GM21423 (cell line): ENCODE data around the gene C19orf67.

Experiments used
- ATAC-seq: cut with Tn5 transposase; IDR thresholded peaks from one replicate; pipeline ENCODE4 v1.9.1; 2021; ENCODE audit warnings: mild to moderate bottlenecking, moderate library complexity; ENCODE audit not compliant: unreplicated experiment

Gene C19orf67

DNA sequence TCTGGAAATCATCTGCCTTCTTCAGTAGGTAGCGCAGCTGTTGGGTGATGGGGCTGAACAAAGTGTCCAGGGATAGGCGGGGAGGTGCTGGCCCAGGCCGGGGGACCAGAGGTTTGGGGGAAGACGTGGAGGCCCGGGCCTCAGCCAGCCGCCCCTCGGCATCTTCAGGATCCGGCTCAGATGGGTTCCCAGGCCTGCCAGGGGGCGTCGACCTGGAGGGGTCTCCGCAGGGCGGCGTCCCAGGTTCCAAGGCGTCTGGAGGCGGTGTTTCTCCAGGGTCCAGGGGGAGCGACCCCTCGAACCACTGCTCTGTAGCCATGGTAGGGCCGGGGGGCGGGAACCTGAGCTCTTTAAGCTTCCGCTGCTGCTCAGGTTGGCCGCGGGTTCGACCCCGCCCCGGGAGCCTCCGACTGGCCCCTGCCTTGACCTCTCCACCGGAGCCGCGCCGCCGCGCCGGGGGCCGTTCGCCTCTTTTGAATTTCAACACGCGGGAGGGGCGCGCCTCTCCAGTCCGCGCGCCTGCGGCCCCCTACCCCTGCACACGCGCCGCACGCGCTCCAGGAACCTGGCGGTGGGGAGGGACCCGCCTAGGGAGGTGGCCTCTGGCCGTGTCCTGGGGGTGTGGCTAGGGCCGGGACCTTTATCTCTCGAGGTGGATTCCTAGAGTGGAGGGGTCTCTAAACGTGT, at the start of gene C19orf67:
C19orf67 (minus strand) TSS at position 475 of the 687 bp plus-strand sequence; CDS start at position 319, 156 bp downstream.
- ATAC-seq = no peak

DNA sequence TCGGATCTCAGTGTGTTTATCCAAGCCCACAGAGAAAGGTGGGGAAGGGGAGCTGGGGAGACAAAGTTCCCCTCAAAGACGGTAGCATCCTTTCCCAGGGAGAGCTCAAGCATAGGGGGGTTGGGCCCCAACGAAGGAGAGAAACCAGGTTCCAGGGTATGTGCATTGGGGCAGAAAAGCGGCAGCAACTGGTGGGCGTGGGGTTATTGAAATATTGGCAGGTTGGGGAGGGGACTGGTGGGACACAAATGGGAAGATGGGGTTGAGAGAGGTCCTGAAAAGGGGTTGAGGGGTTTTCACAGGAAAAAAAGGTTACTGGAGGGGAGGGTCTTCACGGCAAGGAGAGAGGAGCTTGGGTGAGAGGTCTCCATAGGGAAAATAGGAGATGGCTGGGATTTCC, 49.8 kb upstream of the C19orf67 start:
- no peak for ATAC-seq

- no peak for ATAC-seq
Measured at GRCh38 chr19:14127929-14128509, 42.4 kb upstream of the C19orf67 start.

DNA sequence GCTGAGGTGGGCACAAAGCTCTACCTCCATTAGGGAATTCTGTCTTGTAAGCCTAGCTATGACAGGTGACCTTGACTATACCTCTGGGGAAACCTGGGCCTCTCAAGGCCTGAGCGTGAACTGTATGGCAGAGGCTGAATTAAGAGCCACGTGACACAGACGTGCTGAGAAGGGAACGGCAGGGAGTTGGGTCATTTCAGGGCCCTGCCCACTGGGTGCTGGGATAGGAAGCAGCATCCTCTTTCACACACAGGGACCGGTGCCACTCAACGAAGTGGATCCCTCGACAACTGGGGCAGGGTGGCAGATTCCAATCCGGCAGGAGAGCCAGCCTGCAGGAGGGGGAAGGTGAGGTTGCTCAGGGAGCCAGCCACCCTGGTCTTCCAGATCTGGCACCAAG, 41.6 kb upstream of the C19orf67 start:
- ATAC-seq = no peak

DNA sequence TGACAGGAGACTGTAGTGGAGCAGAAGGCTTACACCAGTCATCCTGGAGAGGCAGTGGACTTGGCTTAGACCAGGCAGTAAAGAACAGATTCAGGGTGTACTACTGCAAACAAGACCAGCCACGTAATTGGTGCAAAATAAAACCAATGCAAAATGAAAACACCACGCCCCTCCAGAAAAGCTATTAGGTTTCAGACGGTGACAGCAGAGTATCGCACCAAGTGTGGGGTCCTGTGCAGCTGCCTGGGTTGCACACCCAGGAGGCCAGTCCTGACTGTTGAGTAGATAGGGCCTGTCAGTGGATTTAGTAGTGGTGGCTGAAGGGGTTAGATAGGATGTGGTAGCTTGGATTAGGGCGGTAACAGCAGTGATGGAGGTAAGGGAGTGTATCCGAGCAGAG, 37.3 kb upstream of the C19orf67 start:
- no peak for ATAC-seq

DNA sequence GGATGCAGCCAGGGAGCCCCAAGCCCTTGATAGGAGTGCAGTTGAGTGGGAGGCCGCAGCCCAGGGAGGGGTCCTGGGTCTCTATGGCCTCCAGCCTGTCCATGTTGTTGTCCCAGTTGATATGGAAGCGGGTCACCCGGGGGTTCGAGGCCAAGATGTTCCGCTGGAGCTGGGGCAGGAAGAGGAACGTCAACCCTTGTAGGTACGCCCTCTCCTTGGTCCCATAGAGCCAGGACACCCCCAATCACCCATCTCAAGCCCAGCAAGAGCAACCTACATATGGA, 34.9 kb upstream of the C19orf67 start:
- ATAC-seq = no peak

DNA sequence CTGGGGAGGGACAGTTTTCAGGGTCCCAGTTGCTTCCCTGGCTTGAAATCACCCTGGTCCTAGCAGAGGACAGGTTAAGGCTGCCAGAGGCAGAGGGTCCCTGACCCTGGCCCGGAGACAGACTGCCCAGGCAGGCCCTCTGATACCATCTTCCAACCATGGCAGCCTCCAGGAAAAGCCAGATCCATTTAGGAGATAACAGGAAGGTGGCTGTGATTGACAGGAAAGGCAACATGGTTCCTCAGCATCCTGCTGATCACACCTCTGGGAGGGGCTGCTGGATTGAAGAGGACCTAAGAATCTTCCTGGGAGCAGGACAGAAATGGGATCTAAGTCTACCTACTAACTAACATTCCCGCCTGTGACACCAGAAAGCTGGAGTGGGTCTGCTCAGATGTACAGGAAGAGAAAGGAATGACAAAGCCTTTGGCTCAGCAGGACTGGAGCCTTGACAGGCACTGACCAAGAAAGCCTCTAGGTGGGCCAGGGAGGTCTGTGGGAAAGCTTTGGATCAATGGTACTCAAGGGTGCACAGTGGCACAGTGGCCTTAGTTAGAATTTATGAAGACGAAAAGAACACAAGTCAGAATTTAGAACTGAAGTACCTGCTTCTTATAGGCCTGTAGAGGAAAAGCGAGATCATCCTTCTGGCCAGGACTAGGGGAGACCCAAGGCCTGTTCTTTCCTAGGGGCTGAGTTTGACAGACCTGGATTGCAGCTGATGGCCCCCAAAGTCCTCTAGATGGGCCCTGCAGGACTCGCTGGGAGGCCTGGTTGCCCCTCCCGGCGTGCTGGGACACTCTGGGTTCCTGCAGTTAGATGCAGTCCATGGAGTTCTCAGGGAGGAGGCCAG, 34.3 kb upstream of the C19orf67 start:
- ATAC-seq = no peak

DNA sequence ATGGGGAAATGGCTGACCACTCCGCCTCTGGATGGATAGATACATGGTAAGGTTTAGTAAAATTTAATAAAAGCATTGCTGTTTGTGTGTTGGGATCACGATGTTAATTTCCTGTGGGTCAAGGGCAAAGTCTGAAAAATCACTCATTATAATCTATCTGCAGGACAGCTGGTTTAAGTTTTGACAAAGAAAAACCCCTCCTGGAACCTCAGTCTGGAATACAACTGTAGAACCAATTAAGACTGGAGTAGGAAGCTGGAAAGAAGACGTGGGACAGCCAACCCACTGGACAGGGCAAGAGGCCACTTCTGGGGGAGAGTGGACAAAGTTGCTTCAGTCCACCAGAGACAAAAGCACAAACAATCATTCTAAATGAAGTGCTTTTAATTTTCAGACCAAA, 33.6 kb upstream of the C19orf67 start:
- no peak for ATAC-seq

DNA sequence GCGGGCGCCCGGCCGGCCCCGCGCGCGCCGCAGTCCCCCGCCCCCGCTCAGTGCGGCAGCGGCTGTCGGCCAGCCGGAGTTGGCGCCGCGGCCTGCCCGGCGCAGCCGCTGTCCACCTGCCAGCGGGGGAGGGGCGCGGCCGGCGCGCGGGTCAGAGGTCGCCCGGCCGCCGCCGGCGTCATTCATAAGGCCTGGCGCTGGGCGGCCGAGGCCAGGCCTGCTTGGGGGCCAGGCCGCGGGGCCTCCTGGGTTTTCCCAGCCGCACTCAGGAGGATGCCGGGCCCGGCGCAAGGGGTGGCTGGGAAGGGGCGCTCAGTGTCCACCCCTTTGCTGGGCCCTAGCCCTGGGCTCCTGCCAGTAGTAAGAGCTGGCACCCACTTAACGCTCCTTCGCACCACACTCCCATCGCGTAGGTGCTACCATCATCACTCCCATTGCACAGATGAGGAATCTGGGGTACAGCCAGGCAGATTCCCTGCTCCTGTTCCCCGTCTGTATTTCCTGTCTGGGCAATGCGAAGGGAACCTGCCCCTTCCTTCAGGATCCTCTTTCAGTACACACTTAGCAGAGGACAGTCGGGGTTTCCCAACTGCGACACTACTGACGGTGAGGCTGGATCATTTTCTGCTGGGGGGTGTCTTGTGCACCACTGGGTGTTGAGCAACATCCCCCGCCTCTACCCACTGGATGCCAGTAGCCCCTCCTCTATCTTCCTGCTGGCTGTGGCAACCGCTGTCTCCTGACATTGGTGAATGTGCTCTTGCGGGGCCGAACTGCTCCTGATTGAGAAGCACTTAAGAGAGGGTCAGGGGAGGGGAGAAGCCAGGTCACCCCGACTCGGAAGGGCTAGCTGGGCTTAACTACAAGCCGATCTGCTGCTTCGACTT, 32.8 kb upstream of the C19orf67 start:
- no peak for ATAC-seq

GRCh38 chr19:14117668-14118164, 32.1 kb upstream of the C19orf67 start, which contains the start of gene PRKACA:
PRKACA (minus strand) TSS chr19:14117762; CDS start chr19:14117547, 215 bp downstream.
- peak; percentile 90 for ATAC-seq

GRCh38 chr19:14116918-14117578, 31.5 kb upstream of the C19orf67 start:
- peak; percentile 7 for ATAC-seq

DNA sequence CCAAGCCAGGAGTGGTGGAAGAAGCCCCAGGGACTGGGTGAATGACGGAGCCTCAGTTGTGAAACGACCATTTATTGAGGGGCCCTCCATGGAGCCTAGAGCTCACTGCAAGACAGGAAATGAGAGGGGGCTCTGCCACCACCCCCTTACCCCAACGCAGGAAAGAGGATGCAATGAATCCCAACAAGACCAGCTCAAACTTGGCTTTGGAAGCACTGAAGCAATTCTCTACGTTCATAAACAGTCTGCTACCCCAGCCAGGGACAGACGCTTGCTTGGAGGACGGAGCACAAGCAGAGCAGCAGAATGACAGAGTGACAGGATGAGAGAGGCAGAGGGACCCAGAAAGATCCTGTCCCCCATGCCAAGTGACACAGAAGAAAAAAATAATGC, 30.9 kb upstream of the C19orf67 start:
- no peak for ATAC-seq

DNA sequence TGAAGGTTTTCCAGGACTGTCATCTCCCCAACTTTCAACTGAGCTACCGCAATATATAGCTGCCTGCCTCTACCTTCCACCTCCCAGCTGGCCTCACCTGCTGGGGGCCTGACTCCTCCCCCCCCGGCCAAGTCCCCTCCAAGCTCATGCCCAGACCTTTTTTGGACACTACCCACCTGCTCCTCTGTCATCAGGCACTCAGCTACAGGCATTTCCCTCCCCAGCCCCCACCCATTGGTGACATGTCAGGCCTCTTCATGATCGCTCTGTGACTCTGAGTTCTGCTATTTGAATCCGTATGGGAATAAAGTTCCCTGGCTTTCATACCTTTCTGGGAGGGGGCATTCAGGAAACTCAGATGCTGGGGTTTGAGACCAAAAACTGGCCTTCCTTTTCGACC, 30.2 kb upstream of the C19orf67 start:
- ATAC-seq = no peak

DNA sequence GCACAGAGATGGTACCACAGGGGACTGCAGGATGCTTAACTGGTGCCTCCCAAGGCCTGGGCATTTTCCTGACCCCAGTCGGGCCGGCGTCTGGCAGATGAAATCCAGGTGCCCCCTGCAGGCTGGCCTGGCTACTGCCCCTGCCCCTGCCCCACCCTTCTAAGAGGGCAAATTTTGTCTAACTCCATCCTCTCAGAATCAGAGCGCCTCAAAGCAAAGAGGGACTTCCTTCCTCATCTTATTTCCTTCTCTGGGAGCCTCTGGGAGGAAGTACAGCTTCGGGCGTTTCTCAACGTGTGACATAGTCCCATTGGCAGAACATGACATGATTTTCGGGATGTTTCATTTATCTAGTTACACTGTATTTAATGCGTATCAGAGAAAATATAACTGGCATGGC, 29.3 kb upstream of the C19orf67 start:
- no peak for ATAC-seq

DNA sequence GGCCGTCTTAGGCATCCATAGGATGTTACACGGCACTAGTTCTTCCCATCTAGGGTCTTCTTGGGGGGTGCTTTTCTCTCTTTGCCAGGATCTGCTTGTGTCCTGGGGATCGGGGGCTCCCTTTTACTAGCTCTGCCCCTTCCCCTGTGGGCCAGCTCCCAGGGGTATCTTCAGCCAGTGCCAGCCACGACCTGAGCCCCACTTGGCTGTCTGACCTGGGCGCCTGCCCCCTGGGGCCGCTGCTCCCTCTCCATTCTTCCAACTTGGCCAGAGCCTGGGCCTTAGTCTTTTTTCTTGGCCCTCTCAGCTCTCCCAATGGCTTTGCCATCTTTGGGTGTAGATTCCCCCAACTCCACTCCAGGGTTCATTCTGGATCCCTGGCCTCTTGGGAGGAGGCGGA, 28.9 kb upstream of the C19orf67 start:
- ATAC-seq = no peak

GRCh38 chr19:14113762-14114414, 28.3 kb upstream of the C19orf67 start:
- ATAC-seq = no peak

DNA sequence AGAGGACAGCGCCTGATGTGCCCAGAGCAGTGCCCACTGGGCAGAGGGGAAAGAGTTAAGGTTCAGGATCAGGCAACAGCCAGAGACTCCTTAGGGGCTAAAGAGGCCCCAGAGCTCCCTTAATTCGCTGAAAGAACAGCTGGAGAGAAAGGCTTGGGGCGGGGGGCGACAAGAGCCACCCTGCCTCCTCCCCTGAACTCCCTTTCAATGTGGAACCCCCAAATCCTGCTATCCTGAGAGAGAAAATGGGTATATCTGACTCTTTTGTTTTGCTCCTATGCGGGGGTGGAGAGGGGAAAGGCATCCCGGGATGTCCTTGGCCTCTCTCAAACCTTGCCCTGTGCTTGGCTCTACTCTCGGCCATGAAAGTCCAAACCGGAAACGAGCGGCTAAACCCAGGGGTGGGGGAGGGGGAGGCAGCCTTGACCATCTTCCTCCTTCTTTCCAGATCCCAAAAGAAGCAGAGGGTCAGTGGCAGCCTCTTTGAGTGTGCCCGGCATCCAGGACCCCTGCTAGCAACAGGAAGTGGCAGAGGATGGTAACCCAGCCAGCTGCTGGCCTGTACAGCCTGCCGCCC, 27.3 kb upstream of the C19orf67 start:
- no peak for ATAC-seq

GRCh38 chr19:14112051-14112808, 26.6 kb upstream of the C19orf67 start:
- no peak for ATAC-seq

- ATAC-seq = no peak
Measured at GRCh38 chr19:14111486-14111885, 25.9 kb upstream of the C19orf67 start.
